Colonic mucosa (tissue), 4 donors: Measurements from ENCODE around the gene NOL4L. TPM values are rescaled to one million over a fixed set of nuclear protein-coding genes. Genes with fewer than 3 reads are reported as not detected.

Source experiments
- DNase-seq: peaks from one replicate; pipeline ENCODE4 v3.0.0-alpha.2; 2020
- H3K27ac ChIP-seq: fragments of 200-600 bp; one replicate; pipeline ENCODE4 v1.8.0; 2021
- H3K27me3 ChIP-seq: fragments of 200-600 bp; one replicate; pipeline ENCODE4 v1.8.0; 2021
- H3K36me3 ChIP-seq: fragments of 200-600 bp; one replicate; pipeline ENCODE4 v1.8.0; 2021
- H3K4me1 ChIP-seq: fragments of 200-600 bp; one replicate; pipeline ENCODE4 v1.8.0; 2021; ENCODE audit warnings: mild to moderate bottlenecking
- H3K4me3 ChIP-seq: fragments of 200-600 bp; one replicate; pipeline ENCODE4 v1.8.0; 2021
- H3K9ac ChIP-seq, 2 donors: one replicate each; pipeline ENCODE4 v1.7.0; 2013; ENCODE audit warnings: control low read depth in 2 of 2, low read depth in 2 of 2, low read length in 2 of 2
- H3K9me3 ChIP-seq: fragments of 200-600 bp; one replicate; pipeline ENCODE4 v1.8.0; 2021
- intact Hi-C: fragments of 100-400 bp; cut with DNase I; formaldehyde crosslinking; loops from one replicate; pipeline ENCODE4 v1.14.1; 2022
- total RNA-seq, 2 donors: library from RNA; stranded (reverse); fragmentation: NEBNext Ultra II Directional in 1 of 2; extraction: Animal tissue kit (Norgen Biotek cat#: 25700) in 1 of 2; gene quantifications; one replicate each; pipeline ENCODE4 v1.2.1, GENCODE V29; 2021
- TF ChIP-seq, protein P1 (sequence below): fragments of 200-600 bp; IDR thresholded peaks from one replicate; pipeline ENCODE4 v1.8.0; 2022; ENCODE audit warnings: antibody characterized with exemption, mild to moderate bottlenecking
- donor health status: healthy.
- donor health status: DM: no; HTN: no; CAD: no.
- donor health status: DM: no; HTN: no; CAD: no.

The NOL4L gene
- total RNA-seq, 2 donors from 2014 or later = 54.2 to 58.0 TPM

GRCh38 chr20:32474009-32474716, 111.0 kb downstream of the NOL4L start:
- H3K36me3 ChIP-seq = peaks cover 5% of the 10 kb centered on the region
- peaks cover 73% of the 10 kb centered on the region for H3K4me1 ChIP-seq
- peak; percentile 56 for DNase-seq
- H3K9me3 ChIP-seq = no peaks in the 10 kb centered on the region
- H3K27me3 ChIP-seq = no peaks in the 10 kb centered on the region
- peak overlapping the region; percentile 95 for H3K27ac ChIP-seq
- peak overlapping the region; percentile 21 for H3K4me3 ChIP-seq
- H3K9ac ChIP-seq = peak overlapping the region; percentile 76 to 97
- intact Hi-C loops = no loop called here
- TF ChIP-seq, protein P1, sequence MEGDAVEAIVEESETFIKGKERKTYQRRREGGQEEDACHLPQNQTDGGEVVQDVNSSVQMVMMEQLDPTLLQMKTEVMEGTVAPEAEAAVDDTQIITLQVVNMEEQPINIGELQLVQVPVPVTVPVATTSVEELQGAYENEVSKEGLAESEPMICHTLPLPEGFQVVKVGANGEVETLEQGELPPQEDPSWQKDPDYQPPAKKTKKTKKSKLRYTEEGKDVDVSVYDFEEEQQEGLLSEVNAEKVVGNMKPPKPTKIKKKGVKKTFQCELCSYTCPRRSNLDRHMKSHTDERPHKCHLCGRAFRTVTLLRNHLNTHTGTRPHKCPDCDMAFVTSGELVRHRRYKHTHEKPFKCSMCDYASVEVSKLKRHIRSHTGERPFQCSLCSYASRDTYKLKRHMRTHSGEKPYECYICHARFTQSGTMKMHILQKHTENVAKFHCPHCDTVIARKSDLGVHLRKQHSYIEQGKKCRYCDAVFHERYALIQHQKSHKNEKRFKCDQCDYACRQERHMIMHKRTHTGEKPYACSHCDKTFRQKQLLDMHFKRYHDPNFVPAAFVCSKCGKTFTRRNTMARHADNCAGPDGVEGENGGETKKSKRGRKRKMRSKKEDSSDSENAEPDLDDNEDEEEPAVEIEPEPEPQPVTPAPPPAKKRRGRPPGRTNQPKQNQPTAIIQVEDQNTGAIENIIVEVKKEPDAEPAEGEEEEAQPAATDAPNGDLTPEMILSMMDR = no peak

DNA sequence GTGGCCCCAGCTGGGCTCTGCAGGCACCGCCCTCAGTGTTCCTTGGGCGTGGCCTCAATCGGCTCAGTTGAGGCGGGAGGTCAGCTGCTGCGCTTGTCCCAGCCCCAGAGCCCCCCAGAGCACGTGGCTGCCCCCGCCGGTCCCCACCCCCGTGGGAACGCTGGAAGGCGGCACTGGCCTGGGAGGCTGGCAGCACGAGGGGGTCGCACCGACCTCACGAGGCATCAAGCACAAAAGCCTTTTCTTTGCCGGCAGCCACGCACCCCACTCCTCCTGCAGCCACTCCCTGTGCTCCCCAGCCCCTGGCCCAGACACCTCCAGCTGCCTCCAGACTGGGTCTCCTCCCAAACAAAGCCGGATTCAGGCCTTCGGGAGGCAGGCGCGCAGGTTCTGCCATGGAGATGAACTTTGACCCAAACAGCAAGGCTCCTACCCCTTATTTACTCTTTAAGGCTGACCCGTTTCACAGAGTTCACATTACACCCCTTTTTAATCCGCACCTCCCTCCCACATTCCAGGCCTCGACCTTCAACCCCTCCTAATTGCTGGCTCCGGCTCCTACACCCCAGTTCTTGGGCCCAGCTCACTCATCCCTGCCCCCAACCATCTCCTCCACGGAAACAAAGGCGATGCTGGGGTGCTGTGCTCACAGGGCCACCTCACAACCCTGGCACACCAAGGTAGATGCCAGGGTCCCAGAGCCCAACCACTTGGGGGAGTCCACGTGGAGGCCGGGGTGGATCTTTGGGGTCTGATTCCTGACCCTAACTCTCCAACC, 111.7 kb downstream of the NOL4L start:
- Histone ChIP-seq H3K36me3 (peaks cover 5% of the 10 kb centered on the region), H3K27ac (peak overlapping the region; percentile 95), H3K4me1 (peaks cover 69% of the 10 kb centered on the region), H3K9ac (peak overlapping the region; percentile 76 to 97), H3K4me3 (peak overlapping the region; percentile 21), H3K27me3 (no peaks in the 10 kb centered on the region), H3K9me3 (no peaks in the 10 kb centered on the region)
- DNase-seq = peak; percentile 71
- TF ChIP-seq, protein P1 = no peak
- intact Hi-C loops = no loop called here

DNA sequence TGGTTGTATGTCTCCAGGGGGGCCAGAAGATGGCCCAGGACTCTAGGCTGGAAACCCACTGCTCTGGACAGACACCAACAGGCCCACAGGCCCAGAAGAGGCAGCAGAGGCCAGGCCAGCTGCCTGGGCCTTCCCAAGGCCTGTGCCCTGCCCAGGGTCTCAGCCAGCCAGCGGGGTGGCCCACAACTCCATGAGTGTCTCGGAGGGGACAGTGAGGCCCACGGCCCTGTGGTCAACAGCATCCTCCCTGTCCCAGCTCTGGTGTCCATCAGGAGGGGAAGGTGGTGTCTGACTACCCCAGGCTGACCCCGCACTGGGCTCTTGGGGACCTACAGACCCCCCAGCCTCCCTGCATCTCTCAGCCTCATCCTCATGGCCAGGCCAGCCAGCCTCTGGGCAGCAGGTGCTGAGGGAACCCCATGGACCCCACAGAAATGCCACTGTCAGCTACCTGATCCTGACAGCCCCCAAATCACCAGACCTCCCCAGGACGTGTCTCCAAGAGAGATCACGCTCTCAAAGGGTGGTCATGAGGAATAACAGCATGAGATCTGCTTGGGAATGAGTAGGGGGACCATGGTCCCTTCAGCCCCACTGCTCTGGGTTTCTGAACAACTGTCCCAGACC, 112.4 kb downstream of the NOL4L start:
- no peak for DNase-seq
- TF ChIP-seq, protein P1 = no peak
- peak overlapping the region; percentile 51 to 97 for H3K9ac ChIP-seq
- intact Hi-C loops = no loop called here
- H3K9me3 ChIP-seq = no peaks in the 10 kb centered on the region
- no peaks in the 10 kb centered on the region for H3K27me3 ChIP-seq
- peak overlapping the region; percentile 95 for H3K27ac ChIP-seq
- H3K4me1 ChIP-seq = peaks cover 70% of the 10 kb centered on the region
- peaks cover 5% of the 10 kb centered on the region for H3K36me3 ChIP-seq
- H3K4me3 ChIP-seq = peak overlapping the region; percentile 21

DNA sequence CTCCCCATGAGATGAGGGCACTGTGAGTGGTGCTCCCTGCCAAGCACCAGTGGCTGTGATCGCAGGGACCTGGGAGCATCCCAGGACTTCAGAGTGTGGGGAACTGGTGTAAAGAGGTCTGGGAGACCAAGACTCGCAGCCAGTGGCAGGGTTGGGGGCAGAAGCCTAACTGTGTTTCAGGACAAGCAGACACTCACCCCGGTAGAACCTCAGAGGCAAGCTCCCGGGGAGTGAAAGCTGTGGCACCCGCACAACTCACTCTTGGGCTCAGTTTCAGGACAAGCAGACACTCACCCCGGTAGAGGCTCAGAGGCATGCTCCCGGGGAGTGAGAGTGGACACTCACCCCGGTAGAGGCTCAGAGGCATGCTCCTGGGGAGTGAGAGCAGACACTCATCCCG, 114.2 kb downstream of the NOL4L start:
- TF ChIP-seq, protein P1 = no peak
- H3K27ac ChIP-seq = no peak overlapping the region
- intact Hi-C loops = no loop called here
- H3K9ac ChIP-seq = peak overlapping the region in 1 of 2 donors; percentile 38
- no peaks in the 10 kb centered on the region for H3K9me3 ChIP-seq
- DNase-seq = no peak
- H3K27me3 ChIP-seq = no peaks in the 10 kb centered on the region
- H3K4me3 ChIP-seq = no peak overlapping the region
- peaks cover 5% of the 10 kb centered on the region for H3K36me3 ChIP-seq
- peaks cover 72% of the 10 kb centered on the region for H3K4me1 ChIP-seq

DNA sequence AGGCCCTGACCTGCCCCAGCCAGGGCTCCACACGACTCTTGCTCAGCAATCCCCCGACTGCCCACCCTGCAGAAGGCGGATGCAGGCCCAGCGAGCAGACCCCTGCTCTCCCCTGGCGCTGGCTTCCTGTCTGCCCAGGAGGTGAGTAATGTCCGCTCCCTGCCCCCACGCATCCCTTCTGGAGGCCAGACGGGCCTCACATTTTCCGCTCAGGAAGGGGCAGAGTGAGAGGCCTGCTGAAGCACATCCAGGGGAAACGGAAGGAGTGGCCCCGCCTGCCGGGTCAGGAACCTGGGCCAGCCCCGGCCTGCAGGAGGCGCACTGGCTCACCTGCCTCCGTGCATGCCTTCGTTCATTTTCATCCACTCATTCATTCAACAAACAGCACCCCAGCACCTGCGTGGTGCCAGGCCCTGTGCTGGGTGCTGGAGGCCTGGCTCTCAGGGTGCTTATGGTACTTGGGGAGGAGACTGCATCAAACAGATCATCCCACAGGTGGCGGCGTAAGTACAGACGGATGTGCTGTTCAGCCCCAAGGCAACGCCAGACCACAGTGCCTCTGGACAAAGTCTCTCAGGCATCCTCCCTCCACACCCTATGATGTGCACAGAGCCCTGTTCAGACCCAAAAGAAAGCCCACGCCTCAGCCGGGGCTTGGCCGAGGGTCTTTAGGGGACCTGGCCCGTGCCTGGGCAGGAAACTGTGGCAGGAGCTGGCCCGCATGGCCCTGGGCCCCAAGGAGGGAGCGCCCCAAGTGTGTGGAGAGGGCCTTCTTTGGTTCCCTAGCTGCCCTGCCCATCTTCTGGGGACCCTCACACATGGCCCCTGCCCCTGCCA, 114.9 kb downstream of the NOL4L start:
- no peaks in the 10 kb centered on the region for H3K27me3 ChIP-seq
- peak; percentile 52 for DNase-seq
- H3K9ac ChIP-seq = peak overlapping the region; percentile 41 to 48

More for the DNA sequence above, 114.9 kb downstream of the NOL4L start:
- H3K27ac ChIP-seq = peak overlapping the region; percentile 27
- TF ChIP-seq, protein P1 = peak; percentile 53
- H3K36me3 ChIP-seq = peaks cover 5% of the 10 kb centered on the region
- intact Hi-C loops = no loop called here
- no peak overlapping the region for H3K4me3 ChIP-seq
- H3K9me3 ChIP-seq = no peaks in the 10 kb centered on the region
- peaks cover 79% of the 10 kb centered on the region for H3K4me1 ChIP-seq
